H9 (cell line): ENCODE results near the gene APOA1. TPM values are rescaled to one million over a fixed set of nuclear protein-coding genes. Genes with fewer than 3 reads are reported as not detected.

Source experiments
- DNase-seq: peaks from one replicate; pipeline ENCODE4 v3.0.0-alpha.2; 2017
- H2AFZ ChIP-seq: one replicate; pipeline ENCODE4 v1.6.1; 2013; ENCODE audit warnings: mild to moderate bottlenecking, low read length, control low read depth, moderate library complexity
- H2AK5ac ChIP-seq: 2 replicates; pipeline ENCODE4 v1.6.1; 2013; ENCODE audit warnings: low read length, control low read depth, mixed read lengths; ENCODE audit not compliant: insufficient read length
- H2BK120ac ChIP-seq: one replicate; pipeline ENCODE4 v1.6.1; 2013; ENCODE audit warnings: low read depth, mild to moderate bottlenecking, low read length, control low read depth, inconsistent platforms; ENCODE audit not compliant: poor library complexity, severe bottlenecking
- H2BK12ac ChIP-seq: 2 replicates; pipeline ENCODE4 v1.6.1; 2013; ENCODE audit warnings: low read length, control low read depth, mixed read lengths, low read depth; ENCODE audit not compliant: insufficient read length
- H2BK15ac ChIP-seq: 2 replicates; pipeline ENCODE4 v1.6.1; 2013; ENCODE audit warnings: low read depth, low read length, control low read depth
- H2BK20ac ChIP-seq: one replicate; pipeline ENCODE4 v1.6.1; 2013; ENCODE audit warnings: low read depth, mild to moderate bottlenecking, low read length, control low read depth, inconsistent platforms; ENCODE audit not compliant: poor library complexity, severe bottlenecking
- H2BK5ac ChIP-seq: 2 replicates; pipeline ENCODE4 v1.6.1; 2013; ENCODE audit warnings: low read length, control low read depth, mixed read lengths; ENCODE audit not compliant: insufficient read length
- H3K14ac ChIP-seq: 2 replicates; pipeline ENCODE4 v1.6.1; 2013; ENCODE audit warnings: low read length, control low read depth; ENCODE audit not compliant: insufficient read depth
- H3K18ac ChIP-seq: 2 replicates; pipeline ENCODE4 v1.6.1; 2013; ENCODE audit warnings: low read depth, mild to moderate bottlenecking, mixed read lengths, low read length, control low read depth; ENCODE audit not compliant: insufficient read length
- H3K23ac ChIP-seq: 2 replicates; pipeline ENCODE4 v1.6.1; 2013; ENCODE audit warnings: low read length, control low read depth, mixed read lengths, low read depth; ENCODE audit not compliant: insufficient read length
- H3K23me2 ChIP-seq: 2 replicates; pipeline ENCODE4 v1.6.1; 2013; ENCODE audit warnings: low read depth, mild to moderate bottlenecking, mixed read lengths, low read length, control low read depth; ENCODE audit not compliant: insufficient read length, poor library complexity, severe bottlenecking
- H3K27ac ChIP-seq: 2 replicates; pipeline ENCODE4 v1.5.1; 2013; ENCODE audit warnings: low read length, control low read depth, mixed read lengths, low read depth; ENCODE audit not compliant: insufficient read length
- H3K27me3 ChIP-seq: 2 replicates; pipeline ENCODE4 v1.6.1; 2013; ENCODE audit warnings: low read length, control low read depth, inconsistent platforms; ENCODE audit not compliant: insufficient read depth
- H3K4ac ChIP-seq: 2 replicates; pipeline ENCODE4 v1.6.1; 2013; ENCODE audit warnings: low read depth, mild to moderate bottlenecking, control low read depth, inconsistent platforms, low read length, moderate library complexity
- H3K4me1 ChIP-seq: 2 replicates; pipeline ENCODE4 v1.6.1; 2013; ENCODE audit warnings: low read length, control low read depth, inconsistent platforms; ENCODE audit not compliant: insufficient read depth
- H3K4me2 ChIP-seq: 2 replicates; pipeline ENCODE4 v1.6.1; 2013; ENCODE audit warnings: low read length, control low read depth, mixed read lengths; ENCODE audit not compliant: insufficient read length, insufficient read depth
- H3K56ac ChIP-seq: 2 replicates; pipeline ENCODE4 v1.6.1; 2013; ENCODE audit warnings: low read depth, mild to moderate bottlenecking, mixed read lengths, low read length, control low read depth; ENCODE audit not compliant: insufficient read length
- H3K79me1 ChIP-seq: 2 replicates; pipeline ENCODE4 v1.6.1; 2013; ENCODE audit warnings: low read depth, mild to moderate bottlenecking, moderate library complexity, low read length, control low read depth, inconsistent platforms; ENCODE audit not compliant: insufficient read depth, poor library complexity, severe bottlenecking
- H3K79me2 ChIP-seq: 2 replicates; pipeline ENCODE4 v1.6.1; 2013; ENCODE audit warnings: low read length, control low read depth, inconsistent platforms; ENCODE audit not compliant: insufficient read depth
- H3K9ac ChIP-seq: 2 replicates; pipeline ENCODE4 v1.6.1; 2013; ENCODE audit warnings: low read length, control low read depth, mixed read lengths; ENCODE audit not compliant: insufficient read length; ENCODE audit errors: extremely low read depth
- H3K9me3 ChIP-seq: one replicate; pipeline ENCODE4 v1.6.1; 2013; ENCODE audit warnings: low read depth, low read length, inconsistent platforms; ENCODE audit not compliant: control insufficient read depth
- H3T11ph ChIP-seq: one replicate; pipeline ENCODE4 v1.6.1; 2013; ENCODE audit warnings: mild to moderate bottlenecking, low read length, control low read depth, inconsistent platforms
- H4K20me1 ChIP-seq: one replicate; pipeline ENCODE4 v1.6.1; 2013; ENCODE audit not compliant: control insufficient read depth, insufficient read length, insufficient read depth
- H4K5ac ChIP-seq: 2 replicates; pipeline ENCODE4 v1.6.1; 2013; ENCODE audit warnings: low read depth, mild to moderate bottlenecking, mixed read lengths, low read length, control low read depth; ENCODE audit not compliant: insufficient read length
- H4K8ac ChIP-seq: replicated peaks from 2 replicates; pipeline ENCODE4 v1.6.1; 2013; ENCODE audit warnings: low read length, control low read depth, mixed read lengths, low read depth; ENCODE audit not compliant: insufficient read length
- H4K91ac ChIP-seq: 2 replicates; pipeline ENCODE4 v1.6.1; 2013; ENCODE audit warnings: low read depth, mild to moderate bottlenecking, moderate library complexity, mixed read lengths, low read length, control low read depth; ENCODE audit not compliant: insufficient read length
- H3K27ac Mint-ChIP-seq, 3 experiments: 2 replicates in 2 of 3; 3 replicates in 1 of 3; pipeline ENCODE4 v1.8.0; 2020 to 2021; ENCODE audit warnings: mixed read lengths in 3 of 3, mild to moderate bottlenecking in 1 of 3, moderate library complexity in 1 of 3
- H3K27me3 Mint-ChIP-seq: 2 replicates; pipeline ENCODE4 v1.8.0; 2021; ENCODE audit warnings: low read depth, mild to moderate bottlenecking, moderate library complexity, mixed read lengths
- H3K36me3 Mint-ChIP-seq, 3 experiments: 2 replicates in 2 of 3; 3 replicates in 1 of 3; pipeline ENCODE4 v1.8.0; 2020 to 2021; ENCODE audit warnings: low read depth in 3 of 3, mixed read lengths in 3 of 3; ENCODE audit not compliant: insufficient read depth in 1 of 3
- H3K4me1 Mint-ChIP-seq, 2 experiments: 2 replicates each; pipeline ENCODE4 v1.8.0; 2020; ENCODE audit warnings: mixed read lengths in 2 of 2
- H3K4me3 Mint-ChIP-seq, 2 experiments: 2 replicates in 1 of 2; 3 replicates in 1 of 2; pipeline ENCODE4 v1.8.0; 2020 to 2021; ENCODE audit warnings: mild to moderate bottlenecking in 2 of 2, mixed read lengths in 2 of 2, moderate library complexity in 1 of 2
- H3K9me3 Mint-ChIP-seq, 2 experiments: 2 replicates in 1 of 2; 3 replicates in 1 of 2; pipeline ENCODE4 v1.8.0; 2020; ENCODE audit warnings: mild to moderate bottlenecking in 2 of 2, mixed read lengths in 2 of 2, moderate library complexity in 1 of 2
- WGBS: extraction: QIAGEN DNeasy Blood & Tissue Kit; methylation state at CpG from one replicate; pipeline ENCODE4 v1.1.7; 2013; ENCODE audit warnings: missing lambda C conversion rate, low lambda C conversion rate, mixed read lengths; ENCODE audit not compliant: insufficient read length; ENCODE audit errors: extremely low coverage; 5-methylcytosine and 5-hydroxymethylcytosine counted together
- total RNA-seq: library from RNA; stranded (reverse); gene quantifications from 2 replicates; pipeline ENCODE4 v1.2.1, GENCODE V29; 2021
- TF ChIP-seq, protein P1 (sequence below): fragments of 200-600 bp; sonication (generic); conservative IDR thresholded peaks from 3 replicates; pipeline ENCODE4 v1.8.0; 2021; ENCODE audit warnings: antibody characterized with exemption, mild to moderate bottlenecking

The APOA1 gene
- total RNA-seq, 1 experiment from 2014 or later, result 0.68 TPM

DNA sequence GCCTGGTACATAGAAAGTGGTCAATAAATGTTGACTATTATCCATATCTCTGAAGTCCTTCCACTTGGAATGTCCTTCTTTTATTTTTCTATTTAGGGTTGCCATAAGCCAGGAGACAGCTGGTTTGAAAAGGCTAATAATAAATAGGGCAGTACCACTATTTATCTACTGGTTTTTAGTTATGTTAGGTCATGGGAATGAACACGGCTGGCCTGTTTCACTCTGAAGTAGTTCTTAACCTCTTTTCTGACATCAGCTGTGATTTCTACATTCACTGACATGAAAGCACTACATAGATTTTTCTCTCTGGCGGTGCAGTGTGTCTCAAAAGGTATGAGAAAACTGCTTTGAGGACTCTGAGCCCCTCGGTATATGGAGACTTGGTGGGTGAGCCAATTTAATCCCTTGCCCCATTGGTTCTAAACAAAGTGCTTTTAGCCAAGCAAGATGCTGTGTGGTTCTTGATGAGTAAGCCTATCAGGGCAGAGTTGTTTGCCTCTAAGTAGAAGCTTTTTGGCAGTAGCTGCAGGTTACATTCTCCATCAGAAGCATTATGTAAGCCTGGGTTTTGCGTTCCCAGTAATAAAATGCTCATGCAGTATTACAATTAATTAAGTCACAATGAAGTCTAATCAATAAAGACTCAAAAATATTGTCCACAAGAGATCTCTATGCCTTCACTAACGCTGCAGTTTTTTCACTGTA is 48.7 kb upstream of the APOA1 start:
- no peaks in the 10 kb centered on the region for H3K4me1 ChIP-seq
- H2BK15ac ChIP-seq, result no peak overlapping the region
- no peak overlapping the region for H4K91ac ChIP-seq
- H2BK12ac ChIP-seq, result no peak overlapping the region
- no peaks in the 10 kb centered on the region for H3K9me3 ChIP-seq
- Mint-ChIP-seq H3K4me1 (no peaks in the 10 kb centered on the region), H3K27ac (no peak overlapping the region), H3K4me3 (no peak overlapping the region; a peak in 1 of 5 replicates), H3K9me3 (no peaks in the 10 kb centered on the region), H3K27me3 (no peaks in the 10 kb centered on the region), H3K36me3 (peaks cover 1 to 4% (median 2%) of the 10 kb centered on the region in 3 experiments; a peak in 4 of 7 replicates)
- no peak overlapping the region for H4K8ac ChIP-seq
- no CpG with 5 or more reads among the region's 5 CpGs for WGBS
- H2BK120ac ChIP-seq, result no peak overlapping the region
- no peaks in the 10 kb centered on the region for H3K27me3 ChIP-seq
- no peak overlapping the region for H2AFZ ChIP-seq
- no peaks in the 10 kb centered on the region for H3K79me1 ChIP-seq
- H3K27ac ChIP-seq, result no peak overlapping the region
- no peak overlapping the region for H3K4me2 ChIP-seq
- no peak overlapping the region for H2BK5ac ChIP-seq
- no peak overlapping the region for H3K14ac ChIP-seq
- DNase-seq, result no peak
- TF ChIP-seq, protein P1, sequence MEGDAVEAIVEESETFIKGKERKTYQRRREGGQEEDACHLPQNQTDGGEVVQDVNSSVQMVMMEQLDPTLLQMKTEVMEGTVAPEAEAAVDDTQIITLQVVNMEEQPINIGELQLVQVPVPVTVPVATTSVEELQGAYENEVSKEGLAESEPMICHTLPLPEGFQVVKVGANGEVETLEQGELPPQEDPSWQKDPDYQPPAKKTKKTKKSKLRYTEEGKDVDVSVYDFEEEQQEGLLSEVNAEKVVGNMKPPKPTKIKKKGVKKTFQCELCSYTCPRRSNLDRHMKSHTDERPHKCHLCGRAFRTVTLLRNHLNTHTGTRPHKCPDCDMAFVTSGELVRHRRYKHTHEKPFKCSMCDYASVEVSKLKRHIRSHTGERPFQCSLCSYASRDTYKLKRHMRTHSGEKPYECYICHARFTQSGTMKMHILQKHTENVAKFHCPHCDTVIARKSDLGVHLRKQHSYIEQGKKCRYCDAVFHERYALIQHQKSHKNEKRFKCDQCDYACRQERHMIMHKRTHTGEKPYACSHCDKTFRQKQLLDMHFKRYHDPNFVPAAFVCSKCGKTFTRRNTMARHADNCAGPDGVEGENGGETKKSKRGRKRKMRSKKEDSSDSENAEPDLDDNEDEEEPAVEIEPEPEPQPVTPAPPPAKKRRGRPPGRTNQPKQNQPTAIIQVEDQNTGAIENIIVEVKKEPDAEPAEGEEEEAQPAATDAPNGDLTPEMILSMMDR, result no peak
- H4K5ac ChIP-seq, result no peak overlapping the region
- no peak overlapping the region for H3K4ac ChIP-seq
- no peak overlapping the region for H2BK20ac ChIP-seq
- H3K23me2 ChIP-seq, result no peaks in the 10 kb centered on the region
- H3K18ac ChIP-seq, result no peak overlapping the region
- no peak overlapping the region for H3K23ac ChIP-seq
- H4K20me1 ChIP-seq, result no peaks in the 10 kb centered on the region
- H3K79me2 ChIP-seq, result no peaks in the 10 kb centered on the region
- H2AK5ac ChIP-seq, result no peak overlapping the region
- H3K56ac ChIP-seq, result no peak overlapping the region
- no peak overlapping the region for H3K9ac ChIP-seq
- H3T11ph ChIP-seq, result no peak overlapping the region
